ENCODE data around the gene MPC1. TPM values are rescaled to one million over a fixed set of nuclear protein-coding genes. Genes with fewer than 3 reads are reported as not detected.
A peak's percentile ranks its signal among the peaks of the same experiment; 100 is the strongest.

The MPC1 gene
- 40.9 TPM for total RNA-seq
- polyA plus RNA-seq: 71.4 TPM

GRCh38 chr6:166382933-166383801, at the start of gene MPC1:
MPC1 (minus strand) TSS chr6:166382940; CDS start chr6:166382876, 64 bp downstream.
- WGBS: under 1% methylated on average over 94 of the region's 94 CpGs
- DNase-seq (ENCODE audit: extremely low spot score): peak; percentile 84
- Histone ChIP-seq H3K27ac (ENCODE audit: low read depth) (peak within 1 kb of the TSS; percentile 92), H3K36me3 (ENCODE audit: insufficient read depth) (no peaks in the 10 kb centered on the region), H3K4me3 (ENCODE audit: low read depth, low read length) (peak within 1 kb of the TSS; percentile 95), H3K4me1 (ENCODE audit: insufficient read depth) (no peaks in the 10 kb centered on the region)

DNA sequence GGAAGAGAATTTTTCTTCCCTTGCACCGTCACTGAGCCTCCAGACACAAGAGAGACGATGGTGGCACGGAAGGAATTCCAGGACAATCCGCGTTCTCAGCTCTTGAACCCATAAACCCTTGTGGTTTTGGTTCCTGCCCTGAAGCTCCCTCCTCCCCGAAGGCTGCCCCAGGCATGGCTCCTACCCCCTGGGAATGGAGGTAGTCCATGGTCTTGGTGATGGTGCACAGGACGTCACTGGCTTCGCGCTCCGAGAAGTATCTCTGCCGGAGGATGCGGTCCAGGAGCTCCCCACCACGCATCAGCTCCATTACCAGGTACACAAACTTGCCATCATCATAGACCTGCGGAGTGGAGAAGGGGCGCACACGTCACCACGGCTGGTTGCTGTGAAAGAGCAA, 47.5 kb upstream of the MPC1 start:
- 96% methylated on average over 17 of the region's 17 CpGs for WGBS
- no peaks in the 10 kb centered on the region for H3K4me1 ChIP-seq (ENCODE audit: insufficient read depth)
- no peak overlapping the region for H3K27ac ChIP-seq (ENCODE audit: low read depth)
- no peak overlapping the region for H3K4me3 ChIP-seq (ENCODE audit: low read depth, low read length)
- no peaks in the 10 kb centered on the region for H3K36me3 ChIP-seq (ENCODE audit: insufficient read depth)
- no peak for DNase-seq (ENCODE audit: extremely low spot score)

DNA sequence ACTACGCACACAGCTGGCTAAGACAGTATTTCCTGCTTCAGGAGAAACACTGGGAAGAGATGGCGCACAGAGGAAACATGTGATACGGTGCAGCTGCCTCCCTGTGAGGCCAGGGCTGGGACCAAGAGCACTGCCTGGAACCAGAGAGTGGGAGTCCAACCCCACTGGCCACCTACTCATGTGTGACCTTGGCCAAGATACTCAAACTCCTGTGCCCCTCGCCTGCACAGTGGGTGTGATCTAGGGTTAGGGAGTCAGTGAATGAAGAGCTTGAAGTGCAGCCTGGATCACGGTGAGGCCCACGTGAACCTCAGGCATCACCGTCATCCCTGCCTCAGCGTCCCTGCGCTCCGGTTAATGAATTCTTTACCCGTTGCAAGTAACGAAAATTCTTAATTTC, 41.7 kb upstream of the MPC1 start:
- Histone ChIP-seq H3K27ac (ENCODE audit: low read depth) (no peak overlapping the region), H3K4me3 (ENCODE audit: low read depth, low read length) (no peak overlapping the region), H3K4me1 (ENCODE audit: insufficient read depth) (no peaks in the 10 kb centered on the region), H3K36me3 (ENCODE audit: insufficient read depth) (no peaks in the 10 kb centered on the region)
- 83% methylated on average over 12 of the region's 12 CpGs for WGBS
- DNase-seq (ENCODE audit: extremely low spot score): no peak

DNA sequence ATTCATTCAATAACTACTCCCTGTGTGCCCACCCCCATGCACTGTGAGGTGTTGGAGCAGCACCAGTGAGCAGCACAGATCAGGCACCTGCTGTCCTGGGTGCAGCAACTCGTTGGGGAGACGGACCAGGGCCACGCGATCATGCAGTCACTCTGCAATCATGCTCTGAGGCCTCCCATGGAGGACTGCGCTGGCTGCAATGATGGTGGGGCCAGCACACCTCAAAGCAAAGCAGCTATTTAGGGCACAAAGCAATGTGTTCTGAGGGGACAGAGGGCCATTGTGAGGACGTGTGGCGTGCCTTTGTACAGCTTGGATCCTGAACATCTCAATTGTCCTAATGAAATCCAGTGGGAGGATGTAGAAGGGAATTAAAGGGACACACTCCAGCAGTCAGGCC, 41.0 kb upstream of the MPC1 start:
- DNase-seq (ENCODE audit: extremely low spot score): no peak
- H3K4me3 ChIP-seq (ENCODE audit: low read depth, low read length): no peak overlapping the region
- 83% methylated on average over 7 of the region's 7 CpGs for WGBS
- H3K36me3 ChIP-seq (ENCODE audit: insufficient read depth): no peaks in the 10 kb centered on the region
- H3K4me1 ChIP-seq (ENCODE audit: insufficient read depth): no peaks in the 10 kb centered on the region
- H3K27ac ChIP-seq (ENCODE audit: low read depth): no peak overlapping the region

- no peaks in the 10 kb centered on the region for H3K4me1 ChIP-seq (ENCODE audit: insufficient read depth)
- 92% methylated on average over 22 of the region's 22 CpGs for whole genome bisulfite sequencing
- H3K36me3 ChIP-seq (ENCODE audit: insufficient read depth): no peaks in the 10 kb centered on the region
- no peak overlapping the region for H3K27ac ChIP-seq (ENCODE audit: low read depth)
- DNase-seq (ENCODE audit: extremely low spot score): no peak
- H3K4me3 ChIP-seq (ENCODE audit: low read depth, low read length): no peak overlapping the region
These were observed 40.5 kb upstream of the MPC1 start for GRCh38 chr6:166423051-166423745.

- Histone ChIP-seq H3K36me3 (ENCODE audit: insufficient read depth) (no peaks in the 10 kb centered on the region), H3K4me3 (ENCODE audit: low read depth, low read length) (no peak overlapping the region)
- 89% methylated on average over 20 of the region's 20 CpGs for WGBS
These were observed 39.6 kb upstream of the MPC1 start for GRCh38 chr6:166422201-166422940.

DNA sequence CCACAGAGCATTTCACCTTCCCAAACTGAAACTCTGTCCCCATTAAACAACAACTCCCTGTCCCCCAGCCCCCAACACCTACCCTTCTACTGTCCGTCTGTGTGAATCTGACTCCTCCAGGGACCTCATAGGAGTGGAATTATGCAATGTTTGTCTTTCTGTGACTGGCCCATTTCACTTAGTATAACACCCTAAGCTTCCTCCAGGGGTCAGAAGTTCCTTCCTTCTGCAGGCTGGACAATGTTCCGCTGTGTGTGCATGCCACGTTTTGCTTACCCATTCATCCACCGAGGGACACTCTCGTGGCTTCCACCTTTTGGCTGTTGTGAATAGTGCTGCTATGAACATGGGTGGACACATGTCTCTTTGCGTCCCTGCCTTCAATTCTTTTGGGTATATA, 37.6 kb upstream of the MPC1 start:
- Histone ChIP-seq H3K4me3 (ENCODE audit: low read depth, low read length) (no peak overlapping the region), H3K4me1 (ENCODE audit: insufficient read depth) (no peaks in the 10 kb centered on the region), H3K36me3 (ENCODE audit: insufficient read depth) (no peaks in the 10 kb centered on the region), H3K27ac (ENCODE audit: low read depth) (no peak overlapping the region)
- 54% methylated on average over 6 of the region's 6 CpGs for WGBS
- DNase-seq (ENCODE audit: extremely low spot score): no peak

More at GRCh38 chr6:166422201-166422940, 39.6 kb upstream of the MPC1 start:
- no peak for DNase-seq (ENCODE audit: extremely low spot score)
- Histone ChIP-seq H3K4me1 (ENCODE audit: insufficient read depth) (no peaks in the 10 kb centered on the region), H3K27ac (ENCODE audit: low read depth) (no peak overlapping the region)

DNA sequence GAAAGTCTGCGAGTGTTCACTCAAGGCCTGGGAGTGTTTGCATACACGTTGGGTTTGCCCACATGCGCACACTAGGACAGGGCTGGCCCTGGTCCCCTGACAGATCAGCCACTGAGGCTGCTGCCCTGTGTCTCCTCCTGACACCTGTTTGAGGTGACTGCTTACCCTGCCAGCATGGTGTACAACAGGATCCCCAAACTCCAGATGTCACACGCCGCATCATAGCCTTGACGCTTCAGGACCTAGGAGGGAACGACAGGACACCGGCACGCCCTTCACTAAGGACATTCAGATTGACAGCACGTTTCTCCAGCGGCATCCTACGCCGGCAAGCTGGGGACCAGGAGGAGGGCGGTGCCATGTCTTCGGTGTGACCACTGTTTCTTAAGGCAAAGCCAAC, 37.0 kb upstream of the MPC1 start:
- Histone ChIP-seq H3K4me1 (ENCODE audit: insufficient read depth) (no peaks in the 10 kb centered on the region), H3K36me3 (ENCODE audit: insufficient read depth) (no peaks in the 10 kb centered on the region), H3K4me3 (ENCODE audit: low read depth, low read length) (no peak overlapping the region), H3K27ac (ENCODE audit: low read depth) (no peak overlapping the region)
- no peak for DNase-seq (ENCODE audit: extremely low spot score)
- WGBS: 92% methylated on average over 15 of the region's 15 CpGs

- H3K36me3 ChIP-seq (ENCODE audit: insufficient read depth): no peaks in the 10 kb centered on the region
- DNase-seq (ENCODE audit: extremely low spot score): no peak
These were observed 36.5 kb upstream of the MPC1 start for GRCh38 chr6:166419286-166419685.

GRCh38 chr6:166418691-166419143, 36.0 kb upstream of the MPC1 start:
- no peak overlapping the region for H3K27ac ChIP-seq (ENCODE audit: low read depth)
- no peak overlapping the region for H3K4me3 ChIP-seq (ENCODE audit: low read depth, low read length)
- DNase-seq (ENCODE audit: extremely low spot score): no peak
- no peaks in the 10 kb centered on the region for H3K4me1 ChIP-seq (ENCODE audit: insufficient read depth)
- H3K36me3 ChIP-seq (ENCODE audit: insufficient read depth): no peaks in the 10 kb centered on the region
- 91% methylated on average over 9 of the region's 9 CpGs for WGBS

More at GRCh38 chr6:166419286-166419685, 36.5 kb upstream of the MPC1 start:
- Histone ChIP-seq H3K4me1 (ENCODE audit: insufficient read depth) (no peaks in the 10 kb centered on the region), H3K4me3 (ENCODE audit: low read depth, low read length) (no peak overlapping the region), H3K27ac (ENCODE audit: low read depth) (no peak overlapping the region)
- 77% methylated on average over 7 of the region's 7 CpGs for WGBS

GRCh38 chr6:166417285-166417691, 34.5 kb upstream of the MPC1 start:
- Histone ChIP-seq H3K4me3 (ENCODE audit: low read depth, low read length) (no peak overlapping the region), H3K27ac (ENCODE audit: low read depth) (no peak overlapping the region), H3K4me1 (ENCODE audit: insufficient read depth) (no peaks in the 10 kb centered on the region), H3K36me3 (ENCODE audit: insufficient read depth) (peaks cover 7% of the 10 kb centered on the region)
- DNase-seq (ENCODE audit: extremely low spot score): no peak
- WGBS: 87% methylated on average over 6 of the region's 6 CpGs

DNA sequence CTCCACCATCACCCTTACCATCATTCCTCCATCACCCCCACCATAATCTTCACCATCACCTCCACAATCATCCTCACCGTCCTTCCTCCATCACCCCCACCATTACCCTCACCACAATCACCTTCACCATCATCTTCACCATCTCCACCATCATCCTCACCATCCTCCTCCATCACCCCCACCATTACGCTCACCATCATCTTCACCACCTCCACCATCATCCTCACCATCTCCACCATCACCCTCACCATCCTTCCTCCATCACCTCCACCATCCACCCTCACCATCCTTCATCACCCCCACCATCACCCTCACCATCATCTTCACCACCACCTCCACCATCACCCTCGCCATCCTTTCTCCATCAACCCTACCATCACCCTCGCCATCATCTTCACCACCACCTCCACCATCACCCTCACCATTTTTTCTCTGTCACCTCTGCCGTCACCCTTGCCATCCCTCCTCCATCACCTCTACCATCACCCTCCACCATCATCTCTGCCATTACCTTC, 33.1 kb upstream of the MPC1 start:
- H3K36me3 ChIP-seq (ENCODE audit: insufficient read depth): peaks cover 9% of the 10 kb centered on the region
- WGBS: 85% methylated on average over 5 of the region's 5 CpGs

GRCh38 chr6:166415306-166415705, 32.6 kb upstream of the MPC1 start:
- 87% methylated on average over 5 of the region's 5 CpGs for WGBS
- Histone ChIP-seq H3K27ac (ENCODE audit: low read depth) (no peak overlapping the region), H3K4me1 (ENCODE audit: insufficient read depth) (no peaks in the 10 kb centered on the region), H3K4me3 (ENCODE audit: low read depth, low read length) (no peak overlapping the region), H3K36me3 (ENCODE audit: insufficient read depth) (peaks cover 9% of the 10 kb centered on the region)
- no peak for DNase-seq (ENCODE audit: extremely low spot score)

More for the DNA sequence above, 33.1 kb upstream of the MPC1 start:
- no peaks in the 10 kb centered on the region for H3K4me1 ChIP-seq (ENCODE audit: insufficient read depth)
- no peak overlapping the region for H3K4me3 ChIP-seq (ENCODE audit: low read depth, low read length)
- no peak for DNase-seq (ENCODE audit: extremely low spot score)
- H3K27ac ChIP-seq (ENCODE audit: low read depth): no peak overlapping the region
